A673 (cell line): ENCODE results near the gene ETV4.

ENCODE experiments used
- EZH2 ChIP-seq: fragments of 200-600 bp; sonication (generic); IDR thresholded peaks from 2 replicates; pipeline ENCODE4 v1.6.1; 2017; ENCODE audit warnings: borderline replicate concordance, low read depth, mild to moderate bottlenecking, mixed read lengths, antibody characterized with exemption, low read length; ENCODE audit not compliant: poor library complexity, severe bottlenecking
- TF ChIP-seq, protein P1 (sequence below): fragments of 300-800, 200-600 bp; sonication (generic); conservative IDR thresholded peaks from 2 replicates; pipeline ENCODE4 v1.5.1; 2017; ENCODE audit warnings: low read depth, mild to moderate bottlenecking, antibody characterized with exemption, low read length, moderate library complexity, mixed read lengths

DNA sequence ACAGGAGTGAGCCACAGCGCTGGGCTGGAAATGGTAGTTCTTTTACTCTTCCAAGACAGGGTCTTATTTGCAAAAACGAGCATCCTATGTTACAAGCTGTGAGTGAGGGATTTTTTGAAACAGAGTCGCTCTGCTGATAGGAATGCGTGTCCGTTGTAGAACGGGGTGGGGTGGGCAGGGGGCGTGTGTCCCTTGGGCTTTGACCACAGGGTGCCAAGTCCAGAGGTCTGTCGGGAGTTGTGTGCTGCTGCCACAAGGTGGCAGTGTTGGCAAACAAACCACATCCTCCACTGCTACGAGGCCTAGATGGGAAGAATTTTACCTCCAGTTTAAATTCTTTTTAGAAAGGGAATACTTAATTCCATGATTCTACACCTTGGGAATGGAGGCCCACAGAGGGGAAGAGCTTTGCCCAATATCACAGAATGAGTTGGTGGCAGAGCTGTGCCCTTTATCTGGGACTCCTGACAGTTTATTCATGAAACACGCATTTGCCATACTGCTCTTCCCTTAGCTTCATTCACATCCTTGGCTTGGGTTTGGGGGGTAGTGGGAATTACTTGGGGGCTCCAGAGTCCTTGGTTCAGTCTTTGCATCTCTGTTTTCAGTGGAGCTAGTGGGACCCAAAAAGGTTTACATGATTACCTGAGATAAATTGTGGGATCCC is 30.6 kb upstream of the ETV4 start:
- TF ChIP-seq, protein P1, sequence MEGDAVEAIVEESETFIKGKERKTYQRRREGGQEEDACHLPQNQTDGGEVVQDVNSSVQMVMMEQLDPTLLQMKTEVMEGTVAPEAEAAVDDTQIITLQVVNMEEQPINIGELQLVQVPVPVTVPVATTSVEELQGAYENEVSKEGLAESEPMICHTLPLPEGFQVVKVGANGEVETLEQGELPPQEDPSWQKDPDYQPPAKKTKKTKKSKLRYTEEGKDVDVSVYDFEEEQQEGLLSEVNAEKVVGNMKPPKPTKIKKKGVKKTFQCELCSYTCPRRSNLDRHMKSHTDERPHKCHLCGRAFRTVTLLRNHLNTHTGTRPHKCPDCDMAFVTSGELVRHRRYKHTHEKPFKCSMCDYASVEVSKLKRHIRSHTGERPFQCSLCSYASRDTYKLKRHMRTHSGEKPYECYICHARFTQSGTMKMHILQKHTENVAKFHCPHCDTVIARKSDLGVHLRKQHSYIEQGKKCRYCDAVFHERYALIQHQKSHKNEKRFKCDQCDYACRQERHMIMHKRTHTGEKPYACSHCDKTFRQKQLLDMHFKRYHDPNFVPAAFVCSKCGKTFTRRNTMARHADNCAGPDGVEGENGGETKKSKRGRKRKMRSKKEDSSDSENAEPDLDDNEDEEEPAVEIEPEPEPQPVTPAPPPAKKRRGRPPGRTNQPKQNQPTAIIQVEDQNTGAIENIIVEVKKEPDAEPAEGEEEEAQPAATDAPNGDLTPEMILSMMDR: peak; percentile 70
- TF ChIP-seq EZH2: no peak
